ENCODE data around the gene ATP2C1.

Gene ATP2C1

DNA sequence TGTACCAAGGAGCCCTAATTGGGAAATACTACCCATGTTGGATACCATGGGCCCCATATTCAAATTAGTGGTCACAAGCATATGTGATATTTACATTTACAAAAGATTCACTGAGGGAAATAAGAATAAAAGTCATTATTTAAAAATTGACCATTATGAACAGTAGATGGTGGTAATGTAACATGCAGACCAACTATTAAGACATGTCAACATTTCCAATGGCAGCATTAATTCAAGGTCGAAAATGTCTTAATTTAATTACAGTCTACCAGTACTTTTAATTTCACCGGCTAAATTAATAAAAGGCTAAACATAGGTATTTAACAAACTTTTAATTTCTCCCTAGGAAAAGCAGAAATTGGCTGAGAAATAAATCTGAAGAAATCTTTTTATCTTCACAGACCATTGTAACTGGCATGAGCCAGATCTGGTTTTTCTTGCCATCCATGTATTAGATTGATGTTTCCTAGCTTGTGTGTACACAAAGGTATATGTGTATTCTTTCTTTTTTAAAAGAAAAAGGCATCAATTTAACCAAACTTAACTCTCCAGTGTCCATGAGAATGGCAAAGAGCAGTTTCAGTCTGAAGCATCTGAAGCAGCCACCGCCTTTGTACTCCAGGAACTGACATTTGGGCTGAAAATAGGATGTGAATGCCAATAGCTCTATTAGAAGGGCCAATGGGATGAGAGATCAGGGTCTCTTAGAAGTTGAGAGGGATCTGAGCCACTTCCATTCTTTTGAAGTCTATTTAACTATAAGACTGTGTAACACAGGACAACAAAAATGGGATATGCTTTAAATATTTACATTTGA, 159.4 kb downstream of the ATP2C1 start:
- peak; percentile 31 for DNase-seq

Measured in hematopoietic multipotent progenitor cell treated with erythropoietin and hydrocortisone succinate and interleukin-3 and kit ligand, for 4 days (in vitro differentiated cells).